OCI-LY3 (cell line): Measurements from ENCODE around the gene CNTROB.

Source experiments
- EZH2phosphoT487 ChIP-seq: fragments of 200-600 bp; shearing (Covaris generic); IDR thresholded peaks from 2 replicates; pipeline ENCODE4 v1.6.1; 2018; ENCODE audit warnings: antibody characterized with exemption, mixed run types, low read depth
- TF ChIP-seq, protein P1 (sequence below): fragments of 200-600, 300-600 bp; sonication (generic); IDR thresholded peaks from 2 replicates; pipeline ENCODE4 v1.5.1; 2014; ENCODE audit warnings: antibody characterized with exemption, low read length, low read depth

DNA sequence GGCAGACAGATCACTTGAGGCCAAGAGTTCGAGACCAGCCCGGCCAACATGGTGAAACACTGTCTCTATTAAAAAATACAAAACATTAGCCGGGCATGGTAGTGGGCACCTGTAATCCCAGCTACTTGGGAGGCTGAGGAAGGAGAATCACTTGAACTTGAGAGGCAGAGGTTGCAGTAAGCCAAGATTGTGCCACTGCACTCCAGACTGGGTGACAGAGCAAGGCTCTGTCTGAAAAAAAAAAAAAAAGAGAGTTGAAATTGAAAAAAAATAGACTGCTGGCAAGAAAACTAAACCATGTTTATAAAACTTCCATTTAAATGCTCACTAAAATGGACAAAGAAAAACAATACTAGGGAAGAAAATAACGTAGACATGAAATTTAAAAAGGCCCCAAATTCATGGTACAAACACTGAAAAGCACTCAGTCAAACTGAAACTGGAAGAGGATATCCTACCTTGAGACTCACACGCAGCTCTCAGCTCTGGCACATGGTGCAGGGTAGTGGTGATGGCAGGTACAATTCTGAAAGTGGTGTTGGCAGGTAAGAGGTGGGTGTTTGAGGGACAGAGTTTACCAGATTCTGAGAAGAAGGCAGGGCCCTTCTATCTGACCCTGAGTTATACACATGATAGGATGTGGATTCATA lies 19.3 kb downstream of the CNTROB start:
- TF ChIP-seq, protein P1, sequence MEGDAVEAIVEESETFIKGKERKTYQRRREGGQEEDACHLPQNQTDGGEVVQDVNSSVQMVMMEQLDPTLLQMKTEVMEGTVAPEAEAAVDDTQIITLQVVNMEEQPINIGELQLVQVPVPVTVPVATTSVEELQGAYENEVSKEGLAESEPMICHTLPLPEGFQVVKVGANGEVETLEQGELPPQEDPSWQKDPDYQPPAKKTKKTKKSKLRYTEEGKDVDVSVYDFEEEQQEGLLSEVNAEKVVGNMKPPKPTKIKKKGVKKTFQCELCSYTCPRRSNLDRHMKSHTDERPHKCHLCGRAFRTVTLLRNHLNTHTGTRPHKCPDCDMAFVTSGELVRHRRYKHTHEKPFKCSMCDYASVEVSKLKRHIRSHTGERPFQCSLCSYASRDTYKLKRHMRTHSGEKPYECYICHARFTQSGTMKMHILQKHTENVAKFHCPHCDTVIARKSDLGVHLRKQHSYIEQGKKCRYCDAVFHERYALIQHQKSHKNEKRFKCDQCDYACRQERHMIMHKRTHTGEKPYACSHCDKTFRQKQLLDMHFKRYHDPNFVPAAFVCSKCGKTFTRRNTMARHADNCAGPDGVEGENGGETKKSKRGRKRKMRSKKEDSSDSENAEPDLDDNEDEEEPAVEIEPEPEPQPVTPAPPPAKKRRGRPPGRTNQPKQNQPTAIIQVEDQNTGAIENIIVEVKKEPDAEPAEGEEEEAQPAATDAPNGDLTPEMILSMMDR = no peak
- TF ChIP-seq EZH2phosphoT487 = no peak
